DMS114 treated with DMSO at 0.1 percent for 48 hours (cell line): ENCODE measurements around the gene TGM5.

Experiments used
- DNase-seq: peaks from one replicate; lab custom pipeline; 2025; ENCODE audit not compliant: unreplicated experiment; lab: John Stamatoyannopoulos, UW

Gene TGM5

DNA sequence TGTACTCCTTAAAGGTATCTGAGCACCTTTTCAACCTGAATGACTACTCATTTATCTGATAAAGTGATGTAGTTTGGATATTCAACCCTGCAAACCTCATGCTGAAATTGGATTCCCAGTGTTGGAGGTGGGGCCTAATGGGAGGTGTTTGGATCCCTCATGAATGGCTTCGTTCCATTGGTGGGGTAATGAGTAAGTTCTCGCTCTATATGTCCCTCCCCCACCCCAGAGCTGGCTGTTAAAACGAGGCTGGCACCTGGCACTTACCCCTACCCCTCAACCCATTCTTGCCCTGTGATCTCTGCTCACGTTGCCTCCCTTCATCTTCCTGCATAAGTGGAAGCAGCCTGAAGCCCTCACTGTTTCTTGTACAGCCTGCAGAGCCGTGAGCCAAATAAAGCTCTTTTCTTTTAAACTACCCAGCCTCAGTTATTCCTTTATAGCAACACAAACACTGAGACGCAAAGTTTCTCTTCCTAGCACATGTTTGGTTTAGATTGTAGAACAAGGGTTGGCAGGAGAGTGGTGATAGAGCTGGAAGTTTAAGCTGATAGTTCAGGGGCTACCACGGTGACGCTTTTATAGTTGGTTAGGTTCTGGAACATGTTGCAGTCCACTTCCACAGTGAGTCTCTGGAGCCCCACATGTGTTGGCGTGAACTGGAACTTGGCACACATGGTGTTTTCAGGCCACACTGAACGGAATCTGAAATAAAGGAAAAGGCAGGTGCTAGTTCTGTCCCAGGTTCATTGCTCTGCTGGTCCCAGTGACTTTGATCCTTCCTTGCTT is 69.8 kb downstream of the TGM5 start:
- no peak for DNase-seq

DNA sequence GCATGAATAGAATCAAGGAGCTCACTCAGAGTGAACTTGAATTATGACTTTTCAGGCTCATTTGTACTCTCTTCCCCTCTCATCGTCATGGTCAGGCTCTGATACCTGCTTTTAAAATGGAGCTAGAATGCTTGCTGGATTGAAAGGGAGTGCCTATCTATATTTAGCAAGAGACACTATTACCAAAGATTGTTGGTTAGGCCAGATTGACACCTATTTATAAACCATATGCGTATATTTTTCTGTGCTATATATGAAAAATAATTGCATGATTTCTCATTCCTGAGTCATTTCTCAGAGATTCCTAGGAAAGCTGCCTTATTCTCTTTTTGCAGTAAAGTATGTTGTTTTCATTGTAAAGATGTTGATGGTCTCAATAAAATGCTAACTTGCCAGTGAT is 71.9 kb downstream of the TGM5 start:
- no peak for DNase-seq

DNA sequence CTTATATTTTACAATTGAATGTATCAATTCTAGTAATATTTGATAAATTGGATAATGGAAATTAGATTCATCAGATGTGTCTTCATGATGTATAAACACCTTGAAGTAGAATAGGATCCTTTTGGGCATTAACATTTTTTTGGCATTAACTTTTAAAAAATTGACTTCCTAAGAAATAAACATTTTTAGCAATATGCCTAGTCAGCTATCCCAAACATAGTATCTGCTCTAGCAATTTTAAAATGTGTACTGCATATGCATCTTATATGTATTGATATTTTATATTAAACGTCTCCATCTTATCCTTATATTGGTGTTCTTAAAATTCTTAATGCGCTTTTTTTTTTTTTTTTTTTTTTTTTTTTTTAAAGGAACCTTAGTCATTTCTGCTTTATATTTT is 73.0 kb downstream of the TGM5 start:
- no peak for DNase-seq

DNA sequence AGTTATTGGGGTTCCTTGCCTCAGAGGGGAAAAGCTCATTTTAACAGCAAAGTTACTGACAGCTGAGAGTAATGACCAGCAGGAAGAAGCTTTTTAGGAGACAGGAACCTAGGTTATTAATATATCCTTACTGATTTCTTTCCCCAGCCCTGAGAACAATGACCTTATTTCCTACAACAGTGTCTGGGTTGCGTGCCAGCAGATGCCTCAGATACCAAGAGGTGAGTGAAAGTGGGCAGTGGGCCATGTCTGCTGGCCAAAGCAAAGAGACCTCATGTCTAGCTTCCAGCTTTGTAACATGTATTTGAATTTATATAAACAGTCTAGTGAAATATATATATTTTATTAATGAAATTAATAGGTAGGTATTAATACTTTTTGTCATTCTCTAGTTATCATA is 76.5 kb downstream of the TGM5 start:
- DNase-seq = no peak

DNA sequence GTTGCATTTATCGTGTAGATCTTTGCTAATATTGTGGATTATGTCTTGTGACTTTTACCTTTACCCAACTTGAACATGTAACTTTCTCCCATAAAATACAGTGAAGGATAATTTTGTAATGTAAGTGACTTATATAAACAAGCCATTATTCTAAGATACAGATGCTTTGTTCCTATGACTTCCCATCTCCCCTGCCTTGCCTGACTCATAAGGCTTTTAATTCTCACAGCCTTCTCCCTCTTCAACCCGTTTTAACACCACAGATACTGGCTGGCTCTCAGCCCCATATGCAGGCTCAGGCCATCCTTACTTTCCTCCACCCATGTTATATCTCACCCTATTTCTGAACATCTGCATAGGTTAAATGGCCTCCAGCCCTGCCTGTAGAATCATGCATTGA is 77.4 kb downstream of the TGM5 start:
- DNase-seq = no peak

DNA sequence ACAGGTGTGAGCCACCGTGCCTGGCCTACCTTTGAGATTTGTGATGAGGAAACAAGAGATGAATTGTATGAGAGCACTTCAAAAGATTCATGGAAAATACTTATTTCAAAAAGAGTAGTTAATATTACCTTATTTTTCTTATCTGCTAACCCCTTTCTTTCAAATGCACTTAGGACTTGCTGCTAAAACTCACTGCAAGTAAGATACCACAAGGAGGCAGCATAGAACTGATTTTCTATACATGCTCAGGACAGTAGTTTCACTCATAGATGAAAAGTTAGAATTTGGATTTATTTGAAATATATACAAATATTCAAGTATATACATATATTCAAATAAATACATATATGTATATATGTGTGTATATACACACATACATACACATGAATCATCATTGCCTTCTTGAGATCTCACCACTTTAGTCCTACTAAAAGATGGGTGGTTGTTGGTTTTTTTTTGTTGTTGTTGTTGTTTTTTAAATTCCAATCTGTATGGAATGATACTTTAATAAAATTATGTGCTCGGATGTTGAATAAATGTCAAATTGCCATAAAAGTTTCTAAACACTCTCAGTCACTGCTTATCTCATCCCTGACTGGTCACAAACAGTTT is 79.1 kb downstream of the TGM5 start:
- peak; percentile 60 for DNase-seq

DNA sequence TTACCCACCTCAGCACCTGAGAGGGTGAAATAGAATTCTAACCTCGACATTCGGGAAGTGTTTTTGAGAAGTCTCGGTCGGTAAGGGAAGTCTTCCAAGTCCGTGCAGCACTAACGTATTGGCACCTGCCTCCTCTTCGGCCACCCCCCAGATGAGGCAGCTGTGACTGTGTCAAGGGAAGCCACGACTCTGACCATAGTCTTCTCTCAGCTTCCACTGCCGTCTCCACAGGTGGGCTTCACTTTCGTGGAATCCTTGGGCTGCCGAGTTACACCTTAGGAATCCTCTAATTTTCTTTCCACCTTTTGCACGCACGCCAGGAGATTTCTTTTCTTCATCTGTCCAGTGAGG is 80.8 kb downstream of the TGM5 start:
- no peak for DNase-seq

DNA sequence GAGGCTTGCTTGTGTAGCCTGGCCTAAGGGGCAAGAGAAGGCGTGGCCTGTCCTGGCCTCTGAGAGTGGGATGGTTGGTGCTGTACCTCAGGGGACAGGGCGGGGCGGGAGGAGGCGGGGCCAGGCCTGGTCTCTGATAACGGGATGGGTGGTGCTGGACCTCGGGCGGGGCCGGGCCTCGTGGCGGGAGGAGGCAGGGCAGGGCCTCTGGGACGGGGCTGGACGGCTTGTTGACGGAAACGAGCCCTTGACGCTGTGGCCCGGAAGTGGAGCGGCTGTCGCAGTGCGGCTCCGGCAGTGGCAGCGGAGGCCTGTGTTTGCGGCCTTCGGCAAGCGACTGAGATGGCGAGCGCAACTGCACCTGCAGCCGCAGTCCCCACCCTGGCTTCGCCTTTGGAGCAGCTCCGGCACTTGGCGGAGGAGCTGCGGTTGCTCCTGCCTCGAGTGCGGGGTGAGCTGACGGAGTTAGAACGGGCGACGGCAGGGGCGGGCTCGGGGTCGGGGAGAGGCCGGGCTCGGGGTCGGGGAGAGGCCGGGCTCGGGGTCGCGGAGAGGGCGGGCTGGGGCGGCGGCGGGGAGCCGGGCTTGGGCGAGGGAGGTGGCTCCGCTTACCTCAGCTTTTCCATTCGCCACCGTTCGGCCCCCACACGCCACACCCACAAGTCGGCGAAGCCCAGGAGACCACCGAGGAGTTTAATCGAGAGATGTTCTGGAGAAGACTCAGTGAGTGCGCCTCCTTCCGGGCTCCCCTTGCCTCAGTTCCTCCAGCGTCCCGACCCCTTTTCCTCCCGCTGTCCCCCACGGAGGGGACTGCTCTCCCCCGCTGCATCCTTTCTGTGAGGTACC is 81.3 kb downstream of the TGM5 start, which contains the start of gene CCNDBP1:
Gene CCNDBP1, plus strand, starts transcription at position 247 of the 846 bp plus-strand sequence. Its CDS starts 96 bp downstream, at position 343.
- peak; percentile 63 for DNase-seq

DNA sequence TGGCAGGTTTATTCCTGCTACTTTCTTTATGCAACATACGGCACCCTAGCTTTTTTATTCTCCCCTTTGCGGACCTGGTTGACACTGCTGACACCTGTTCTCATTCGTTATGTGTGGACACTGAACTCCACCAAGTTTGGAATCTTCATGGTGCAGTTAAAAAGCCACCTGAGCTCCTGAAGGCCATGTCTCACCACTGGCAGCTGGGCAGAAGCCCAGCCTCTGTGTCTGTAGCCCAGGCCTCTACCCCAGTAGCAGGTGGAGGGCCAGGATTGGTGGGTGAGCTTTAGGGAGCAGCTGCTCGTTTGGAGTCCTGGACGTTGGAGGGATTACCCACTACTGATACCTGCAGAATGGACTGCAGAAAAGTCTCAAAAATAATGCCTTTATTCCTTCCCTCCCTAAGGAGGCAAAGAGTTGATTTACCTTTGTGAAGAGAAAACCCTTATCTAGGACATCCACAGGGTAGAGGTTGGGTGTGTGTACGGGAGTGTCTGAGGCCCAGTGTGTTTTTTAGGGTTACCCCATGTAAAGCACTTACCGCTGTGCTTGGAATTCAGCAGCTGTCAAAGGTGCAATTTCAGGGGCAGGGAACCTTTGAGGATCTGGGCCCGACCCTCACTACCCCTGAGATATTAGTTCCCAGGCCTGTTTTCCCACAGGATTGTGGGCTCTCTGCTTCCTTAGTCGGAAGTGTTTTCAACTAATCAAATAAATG is 82.2 kb downstream of the TGM5 start:
- DNase-seq = no peak

DNA sequence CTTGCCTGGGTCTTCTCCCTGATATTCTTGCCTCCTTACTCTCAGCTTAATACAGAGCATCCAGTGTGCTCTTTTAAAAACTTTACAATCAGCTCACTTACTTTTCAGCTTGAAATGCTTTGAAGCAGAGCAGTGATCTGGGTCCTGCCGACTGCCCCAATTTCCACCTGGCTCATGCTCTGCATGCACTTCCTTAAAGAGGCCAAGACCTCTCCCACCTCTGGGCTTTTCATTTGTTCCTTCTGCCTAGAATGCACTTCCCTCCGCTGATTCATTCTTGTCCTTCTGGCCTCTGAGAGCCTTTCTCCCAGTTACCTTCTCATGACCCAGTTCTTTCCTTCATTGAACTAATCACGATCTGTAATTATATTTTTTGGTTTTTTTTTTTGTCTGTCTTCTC is 83.5 kb downstream of the TGM5 start:
- DNase-seq = no peak
